ENCODE measurements around the gene CYTIP. TPM values are rescaled to one million over a fixed set of nuclear protein-coding genes. Genes with fewer than 3 reads are reported as not detected.

Gene CYTIP
- total and polyA plus RNA-seq, 4 donors = 1.6 to 5.5 (median 2.1) TPM

Other genes with a start within 250 kb of the CYTIP start
- gene GALNT5, start 186.4 kb downstream of the CYTIP start, total RNA-seq = 1 to 10 TPM in 1 of 2 donors, under 1 TPM in 1; under 0.01 to 5.3 TPM
- gene GALNT5, start 186.4 kb downstream of the CYTIP start, polyA plus RNA-seq = under 1 TPM in 1 of 2 donors, not detected in 1; 0.01 TPM
- gene ERMN, start 118.3 kb downstream of the CYTIP start, total RNA-seq = under 1 TPM in 1 of 2 donors, not detected in 1; 0.08 TPM
- under 1 TPM in 1 of 2 donors, not detected in 1; 0.05 TPM for gene ERMN, start 118.3 kb downstream of the CYTIP start, polyA plus RNA-seq
- 1 to 10 TPM in 1 of 2 donors, under 1 TPM in 1; 0.19 to 2.5 TPM for gene ACVR1C, start 184.8 kb upstream of the CYTIP start, total RNA-seq
- under 1 TPM; 0.55 to 0.90 TPM for gene ACVR1C, start 184.8 kb upstream of the CYTIP start, polyA plus RNA-seq

All from liver (tissue), 4 donors.